ENCODE results near the gene RBFA.

Gene RBFA

GRCh38 chr18:80034068-80034851 is at the start of gene RBFA:
TSS of gene RBFA (plus strand) at chr18:80034434. CDS start at chr18:80034496, 62 bp downstream.
- in situ Hi-C loops (cut with MboI; ENCODE audit: low pct_unique_long_range_greater_than_20kb, low sequenced_read_pairs, unreplicated experiment) = no loop called here
- peak; percentile 33 for TF ChIP-seq CTCF (IDR thresholded peaks at IDR 0.05; ENCODE audit: extremely low read depth, insufficient read depth, missing control alignments)
- DNase-seq (ENCODE audit: low spot score) = peak; percentile 99

- no peak for TF ChIP-seq CTCF (IDR thresholded peaks at IDR 0.05; ENCODE audit: extremely low read depth, insufficient read depth, missing control alignments)
- in situ Hi-C loops (cut with MboI; ENCODE audit: low pct_unique_long_range_greater_than_20kb, low sequenced_read_pairs, unreplicated experiment) = no loop called here
Observed at GRCh38 chr18:79985172-79985571, 49.1 kb upstream of the RBFA start.

GRCh38 chr18:79986726-79987125 is 47.5 kb upstream of the RBFA start:
- DNase-seq (ENCODE audit: low spot score) = no peak
- no peak for TF ChIP-seq CTCF (IDR thresholded peaks at IDR 0.05; ENCODE audit: extremely low read depth, insufficient read depth, missing control alignments)
- in situ Hi-C loops (cut with MboI; ENCODE audit: low pct_unique_long_range_greater_than_20kb, low sequenced_read_pairs, unreplicated experiment) = no loop called here

More at GRCh38 chr18:79985172-79985571, 49.1 kb upstream of the RBFA start:
- no peak for DNase-seq (ENCODE audit: low spot score)

DNA sequence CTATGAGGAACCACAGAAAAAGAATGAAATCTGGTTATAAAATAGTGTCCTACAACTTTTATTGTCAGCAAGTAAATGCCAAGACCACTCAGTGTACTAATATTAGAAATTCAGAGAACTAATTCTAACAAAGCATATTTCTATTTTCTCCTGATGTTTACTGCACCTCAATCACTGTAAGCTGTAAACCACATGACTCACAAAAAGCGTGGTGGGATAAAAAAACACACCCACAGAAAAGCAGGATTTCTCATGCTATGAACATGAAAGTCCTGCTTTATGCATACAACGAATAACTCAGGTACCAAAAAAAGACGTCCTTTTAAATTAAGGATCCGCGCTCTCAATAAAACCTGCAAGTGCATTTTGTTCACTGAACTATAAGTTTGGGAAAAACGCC is 46.7 kb upstream of the RBFA start:
- no peak for DNase-seq (ENCODE audit: low spot score)
- no peak for TF ChIP-seq CTCF (IDR thresholded peaks at IDR 0.05; ENCODE audit: extremely low read depth, insufficient read depth, missing control alignments)
- in situ Hi-C loops (cut with MboI; ENCODE audit: low pct_unique_long_range_greater_than_20kb, low sequenced_read_pairs, unreplicated experiment) = no loop called here

GRCh38 chr18:79988071-79988450 is 46.2 kb upstream of the RBFA start:
- in situ Hi-C loops (cut with MboI; ENCODE audit: low pct_unique_long_range_greater_than_20kb, low sequenced_read_pairs, unreplicated experiment) = no loop called here
- TF ChIP-seq CTCF (IDR thresholded peaks at IDR 0.05; ENCODE audit: extremely low read depth, insufficient read depth, missing control alignments) = peak; percentile 59
- peak; percentile 82 for DNase-seq (ENCODE audit: low spot score)

- in situ Hi-C loops (cut with MboI; ENCODE audit: low pct_unique_long_range_greater_than_20kb, low sequenced_read_pairs, unreplicated experiment) = no loop called here
- peak; percentile 93 for DNase-seq (ENCODE audit: low spot score)
- TF ChIP-seq CTCF (IDR thresholded peaks at IDR 0.05; ENCODE audit: extremely low read depth, insufficient read depth, missing control alignments) = no peak
Observed at GRCh38 chr18:79988451-79989194, 45.6 kb upstream of the RBFA start, which contains the start of gene TXNL4A. TSS of gene TXNL4A (minus strand) at chr18:79988563. CDS start at chr18:79988392, 171 bp downstream.

All from GM13977 (cell line).